IMR-90 (cell line): ENCODE measurements around the gene ASB7. TPM values are rescaled to one million over a fixed set of nuclear protein-coding genes. Genes with fewer than 3 reads are reported as not detected.

Experiments used
- ATAC-seq: fragments of 200-7000 bp; cut with Tn5 transposase; 2 replicates; pipeline ENCODE4 v1.9.1; 2020; ENCODE audit warnings: low read depth, mild to moderate bottlenecking, moderate library complexity
- BruUV-seq: library from RNA; stranded (reverse); fragments of 400-500 nt; replicated peaks from 2 replicates; lab custom pipeline; 2021; lab: Mats Ljungman, UMichigan
- CTCF ChIA-PET: fragments of 300-600 bp; formaldehyde crosslinking; extraction: SDS; loops from one replicate; lab custom pipeline; 2021; ENCODE audit warnings: antibody characterized with exemption; lab: Yijun Ruan, JAX
- POLR2A ChIA-PET: fragments of 300-600 bp; sonication (Branson Sonifier 250); formaldehyde crosslinking; loops from one replicate; lab custom pipeline; 2022; ENCODE audit warnings: antibody characterized with exemption; ENCODE audit not compliant: unreplicated experiment; lab: Charles Lee
- DNase-seq: peaks from one replicate; pipeline ENCODE4 v3.0.0; 2013
- H2AFZ ChIP-seq: replicated peaks from 2 replicates; pipeline ENCODE3; 2013; ENCODE audit warnings: low read length, mild to moderate bottlenecking; ENCODE audit not compliant: poor library complexity
- H2AK5ac ChIP-seq: 2 replicates; pipeline ENCODE4 v1.6.1; 2013; ENCODE audit warnings: low read depth, low read length, inconsistent platforms
- H2AK9ac ChIP-seq: replicated peaks from 2 replicates; pipeline ENCODE3; 2013; ENCODE audit warnings: mild to moderate bottlenecking, low read depth, low read length, moderate library complexity; ENCODE audit not compliant: poor library complexity
- H2BK120ac ChIP-seq: 2 replicates; pipeline ENCODE4 v1.6.1; 2013; ENCODE audit warnings: low read depth, low read length, inconsistent platforms
- H2BK15ac ChIP-seq: 3 replicates; pipeline ENCODE4 v1.6.1; 2013; ENCODE audit warnings: low read depth, low read length, inconsistent platforms
- H2BK20ac ChIP-seq: 2 replicates; pipeline ENCODE4 v1.6.1; 2013; ENCODE audit warnings: low read depth, mild to moderate bottlenecking, inconsistent platforms, low read length, moderate library complexity
- H2BK5ac ChIP-seq: 2 replicates; pipeline ENCODE4 v1.6.1; 2013; ENCODE audit warnings: mild to moderate bottlenecking, low read depth, low read length, inconsistent platforms; ENCODE audit not compliant: poor library complexity, severe bottlenecking
- H3K14ac ChIP-seq: replicated peaks from 2 replicates; pipeline ENCODE4 v1.6.1; 2013; ENCODE audit warnings: low read depth, low read length, inconsistent platforms
- H3K18ac ChIP-seq: 2 replicates; pipeline ENCODE4 v1.6.1; 2013; ENCODE audit warnings: low read depth, low read length, control low read depth
- H3K23ac ChIP-seq: 2 replicates; pipeline ENCODE4 v1.6.1; 2013; ENCODE audit warnings: low read depth, low read length, inconsistent platforms
- H3K27ac ChIP-seq: 2 replicates; pipeline ENCODE4 v1.5.1; 2013; ENCODE audit warnings: mild to moderate bottlenecking, control low read depth, low read length; ENCODE audit not compliant: insufficient read depth
- H3K27me3 ChIP-seq: 2 replicates; pipeline ENCODE4 v1.6.1; 2013; ENCODE audit warnings: low read length; ENCODE audit not compliant: control insufficient read depth, insufficient read depth
- H3K36me3 ChIP-seq: 2 replicates; pipeline ENCODE4 v1.6.1; 2013; ENCODE audit warnings: low read length, mixed read lengths; ENCODE audit not compliant: control insufficient read depth, insufficient read depth
- H3K4ac ChIP-seq: 2 replicates; pipeline ENCODE4 v1.6.1; 2013; ENCODE audit warnings: low read depth, low read length, inconsistent platforms
- H3K4me1 ChIP-seq: 2 replicates; pipeline ENCODE4 v1.6.1; 2013; ENCODE audit warnings: low read length, mixed read lengths; ENCODE audit not compliant: control insufficient read depth, insufficient read depth
- H3K4me2 ChIP-seq: 2 replicates; pipeline ENCODE4 v1.6.1; 2013; ENCODE audit warnings: low read depth, mild to moderate bottlenecking, control low read depth, low read length, moderate library complexity
- H3K4me3 ChIP-seq: 2 replicates; pipeline ENCODE4 v1.5.1; 2013; ENCODE audit warnings: low read depth, mild to moderate bottlenecking, control low read depth, low read length, moderate library complexity; ENCODE audit not compliant: insufficient read depth
- H3K56ac ChIP-seq: 2 replicates; pipeline ENCODE4 v1.6.1; 2013; ENCODE audit warnings: low read length, inconsistent platforms; ENCODE audit not compliant: insufficient read depth; ENCODE audit errors: extremely low read depth
- H3K79me1 ChIP-seq, 2 experiments: 2 replicates each; pipeline ENCODE4 v1.6.1; 2013; ENCODE audit warnings: low read length in 2 of 2, inconsistent platforms in 1 of 2, low read depth in 1 of 2
- H3K9ac ChIP-seq: 2 replicates; pipeline ENCODE4 v1.6.1; 2013; ENCODE audit warnings: low read depth, low read length, control low read depth
- H3K9me1 ChIP-seq: 2 replicates; pipeline ENCODE4 v1.6.1; 2013; ENCODE audit warnings: low read length, inconsistent platforms; ENCODE audit not compliant: insufficient read depth
- H3K9me3 ChIP-seq: 2 replicates; pipeline ENCODE4 v1.6.1; 2013; ENCODE audit warnings: low read length; ENCODE audit not compliant: control insufficient read depth, insufficient read depth
- H4K20me1 ChIP-seq: 2 replicates; pipeline ENCODE4 v1.6.1; 2013; ENCODE audit warnings: low read length, inconsistent platforms; ENCODE audit not compliant: insufficient read depth
- H4K5ac ChIP-seq: 2 replicates; pipeline ENCODE4 v1.6.1; 2013; ENCODE audit warnings: mild to moderate bottlenecking, low read depth, low read length, control low read depth
- H4K8ac ChIP-seq, 2 experiments: 2 replicates each; pipeline ENCODE4 v1.6.1; 2013; ENCODE audit warnings: low read depth in 2 of 2, low read length in 2 of 2, control low read depth in 1 of 2, inconsistent platforms in 1 of 2
- H4K91ac ChIP-seq: 2 replicates; pipeline ENCODE4 v1.6.1; 2013; ENCODE audit warnings: low read depth, low read length, inconsistent platforms; ENCODE audit not compliant: insufficient read depth
- BHLHE40 ChIP-seq: fragments of 150-350 bp; IDR thresholded peaks from 2 replicates; pipeline ENCODE4 v1.6.1; 2016; ENCODE audit warnings: mild to moderate bottlenecking, low read depth, low read length
- CHD1 ChIP-seq: IDR thresholded peaks from 2 replicates; pipeline ENCODE4 v1.6.1; 2012; ENCODE audit warnings: low read depth, low read length, improper control_type of control experiment
- CTCF ChIP-seq: conservative IDR thresholded peaks from 2 replicates; pipeline ENCODE4 v1.5.1; 2012; ENCODE audit warnings: mild to moderate bottlenecking, low read depth, low read length, improper control_type of control experiment
- ELK1 ChIP-seq: fragments of 150-350 bp; IDR thresholded peaks from 2 replicates; pipeline ENCODE4 v1.6.1; 2016; ENCODE audit warnings: low read depth, mild to moderate bottlenecking, low read length, moderate library complexity, borderline replicate concordance
- MAFK ChIP-seq: IDR thresholded peaks from 2 replicates; pipeline ENCODE4 v1.6.1; 2012; ENCODE audit warnings: low read depth, low read length, improper control_type of control experiment
- MAZ ChIP-seq: IDR thresholded peaks from 2 replicates; pipeline ENCODE4 v1.6.1; 2012; ENCODE audit warnings: low read depth, mild to moderate bottlenecking, low read length, improper control_type of control experiment, moderate library complexity, borderline replicate concordance
- POLR2A ChIP-seq: IDR thresholded peaks from 2 replicates; pipeline ENCODE4 v1.6.1; 2012; ENCODE audit warnings: mild to moderate bottlenecking, low read depth, low read length
- RAD21 ChIP-seq: IDR thresholded peaks from 2 replicates; pipeline ENCODE4 v1.6.1; 2012; ENCODE audit warnings: low read length, improper control_type of control experiment
- RCOR1 ChIP-seq: IDR thresholded peaks from 2 replicates; pipeline ENCODE4 v1.6.1; 2012; ENCODE audit warnings: mild to moderate bottlenecking, low read length, improper control_type of control experiment; ENCODE audit not compliant: insufficient replicate concordance
- RFX5 ChIP-seq: IDR thresholded peaks from 2 replicates; pipeline ENCODE4 v1.8.0; 2012; ENCODE audit warnings: low read depth, mild to moderate bottlenecking, low read length, moderate library complexity
- SMC3 ChIP-seq: fragments of 150-350 bp; IDR thresholded peaks from 2 replicates; pipeline ENCODE4 v1.6.1; 2016; ENCODE audit warnings: low read depth, mild to moderate bottlenecking, antibody characterized with exemption, low read length, moderate library complexity
- WGBS, 2 experiments: methylation state at CpG; one replicate each; pipeline versions ENCODE4 v1.1.5 to v1.1.7; 2013; ENCODE audit warnings: missing lambda C conversion rate in 2 of 2; ENCODE audit not compliant: insufficient read length in 1 of 2; ENCODE audit errors: extremely low coverage in 2 of 2; 5-methylcytosine and 5-hydroxymethylcytosine counted together
- dilution Hi-C: fragments of 300-500 bp; cut with HindIII; formaldehyde crosslinking; loops from one replicate; pipeline ENCODE4 v1.14.3; 2018; ENCODE audit warnings: low sequenced_read_pairs; ENCODE audit not compliant: unreplicated experiment
- in situ Hi-C: fragments of 300-500 bp; cut with MboI; formaldehyde crosslinking; loops from 3 replicates; pipeline ENCODE4 v1.14.3; 2019; ENCODE audit warnings: low sequenced_read_pairs, inconsistent platforms, mixed read lengths
- intact Hi-C: fragments of 100-400 bp; cut with micrococcal nuclease; formaldehyde crosslinking; loops from 2 replicates; pipeline ENCODE4 v1.10.0; 2022
- polyA plus RNA-seq, 3 experiments: library from polyadenylated mRNA; depleted of rRNA; stranded (reverse); fragments of >200 nt; gene quantifications; 2 replicates each; pipeline ENCODE4 v1.2.3, GENCODE V29; 2012; ENCODE audit warnings: low replicate concordance in 1 of 3
- total RNA-seq: library from RNA; depleted of rRNA; stranded (reverse); fragments of >200 nt; gene quantifications from 2 replicates; pipeline ENCODE4 v1.2.3, GENCODE V29; 2012

Gene ASB7
- total and polyA plus RNA-seq, 2 of the 4 experiments (the other 2 are of a cell fraction) = 7.7 to 16.7 TPM

GRCh38 chr15:100595964-100596363, 6.4 kb upstream of the ASB7 start:
- dilution Hi-C loops = no loop called here
- H3K9me1 ChIP-seq = peaks cover 3% of the 10 kb centered on the region; the same call in 1 of the 2 replicates
- H2AK5ac ChIP-seq = no peak overlapping the region
- POLR2A ChIA-PET = no interaction called here
- intact Hi-C loops = no loop called here
- no peak overlapping the region for H3K9ac ChIP-seq
- H3K4me2 ChIP-seq = no peak overlapping the region
- in situ Hi-C loops = loop anchor here (25.0 kb wide), 1 partner anchor 1334 kb away; the partner anchor contains the start of gene LRRC28
- H3K4ac ChIP-seq = no peak overlapping the region
- H4K5ac ChIP-seq = no peak overlapping the region
- H2AFZ ChIP-seq = no peak overlapping the region
- H3K27me3 ChIP-seq = no peaks in the 10 kb centered on the region
- H4K8ac ChIP-seq = no peak overlapping the region
- CTCF ChIA-PET = no interaction called here
- no peak overlapping the region for H2BK5ac ChIP-seq
- no peak overlapping the region for H3K56ac ChIP-seq
- no peak overlapping the region for H3K14ac ChIP-seq
- no peak overlapping the region for H2BK15ac ChIP-seq
- H3K9me3 ChIP-seq = no peaks in the 10 kb centered on the region
- H3K4me3 ChIP-seq = no peak overlapping the region
- no CpG with 5 or more reads among the region's 3 CpGs for WGBS, 2 experiments
- TF ChIP-seq RCOR1 = no peak
- no peak for TF ChIP-seq MAFK
- TF ChIP-seq RAD21 = no peak
- TF ChIP-seq SMC3 = no peak
- no peak for TF ChIP-seq MAZ
- TF ChIP-seq ELK1 = no peak
- TF ChIP-seq BHLHE40 = no peak
- TF ChIP-seq RFX5 = no peak
- TF ChIP-seq CTCF = no peak
- no peak for TF ChIP-seq CHD1
- no peak for TF ChIP-seq POLR2A
- H2BK20ac ChIP-seq = no peak overlapping the region
- H3K79me1 ChIP-seq = peaks cover 15 to 55% of the 10 kb centered on the region in 2 experiments; a peak in 3 of 4 replicates
- H3K36me3 ChIP-seq = no peaks in the 10 kb centered on the region
- H3K27ac ChIP-seq = no peak overlapping the region
- ATAC-seq (no peak), DNase-seq (no peak)
- H4K91ac ChIP-seq = no peak overlapping the region
- no peak overlapping the region for H2BK120ac ChIP-seq
- peaks cover 2% of the 10 kb centered on the region; the same call in 1 of the 2 replicates for H3K4me1 ChIP-seq
- H3K23ac ChIP-seq = no peak overlapping the region
- peaks cover 35% of the 10 kb centered on the region; the same call in 1 of the 2 replicates for H4K20me1 ChIP-seq
- H2AK9ac ChIP-seq = no peak overlapping the region
- H3K18ac ChIP-seq = no peak overlapping the region
- no TSS peak for BruUV-seq
